Kidney (tissue), 14 donors: ENCODE results near the gene LEKR1. TPM values are rescaled to one million over a fixed set of nuclear protein-coding genes. Genes with fewer than 3 reads are reported as not detected.

Experiments used
- DNase-seq, 5 donors: peaks; one replicate each; pipeline ENCODE4 v3.0.0-alpha.2; 2013 to 2020
- FAIRE-seq: peaks from 2 replicates; lab custom pipeline; 2012; peaks lifted over from hg19 to GRCh38; lab: Jason Lieb, UNC
- H3K27ac ChIP-seq, 2 donors: one replicate each; pipeline ENCODE4 v1.7.0; 2013; ENCODE audit warnings: low read depth in 2 of 2, low read length in 2 of 2, inconsistent platforms in 1 of 2
- H3K27me3 ChIP-seq: one replicate; pipeline ENCODE4 v1.7.1; 2013; ENCODE audit warnings: low read length, inconsistent platforms; ENCODE audit not compliant: control insufficient read depth, insufficient read depth
- H3K36me3 ChIP-seq, 3 donors: one replicate each; pipeline versions ENCODE4 v1.7.0 to v1.7.1; 2013; ENCODE audit warnings: low read length in 3 of 3, control low read depth in 1 of 3, inconsistent platforms in 1 of 3; ENCODE audit not compliant: insufficient read depth in 3 of 3, control insufficient read depth in 2 of 3
- H3K4me1 ChIP-seq, 3 donors: one replicate each; pipeline versions ENCODE4 v1.7.0 to v1.7.1; 2013; ENCODE audit warnings: low read length in 3 of 3, inconsistent platforms in 1 of 3, low read depth in 1 of 3; ENCODE audit not compliant: control insufficient read depth in 2 of 3, insufficient read depth in 2 of 3
- H3K4me3 ChIP-seq, 3 donors: one replicate each; pipeline versions ENCODE4 v1.7.0 to v1.8.1; 2013; ENCODE audit warnings: low read length in 3 of 3, control low read depth in 1 of 3, inconsistent platforms in 1 of 3
- H3K9ac ChIP-seq, 3 donors: one replicate each; pipeline versions ENCODE4 v1.7.0 to v1.7.1; 2013; ENCODE audit warnings: low read length in 3 of 3, control low read depth in 1 of 3, inconsistent platforms in 1 of 3
- H3K9me3 ChIP-seq, 3 donors: one replicate each; pipeline versions ENCODE4 v1.7.0 to v1.7.1; 2013; ENCODE audit warnings: low read length in 3 of 3, control low read depth in 1 of 3, inconsistent platforms in 1 of 3; ENCODE audit not compliant: control insufficient read depth in 2 of 3, insufficient read depth in 1 of 3
- intact Hi-C: fragments of 100-400 bp; cut with DNase I; formaldehyde crosslinking; loops from one replicate; pipeline ENCODE4 v1.11.1; 2022
- polyA plus RNA-seq: library from polyadenylated mRNA; stranded (reverse); fragments of 350-450 nt; fragmentation: Illumina TruSeq; extraction: RNeasy Lipid Tissue Mini Kit (QIAGEN cat#74804); gene quantifications from one replicate; pipeline ENCODE4 v1.2.3, GENCODE V29; 2014; ENCODE audit warnings: low read depth, low replicate concordance; ENCODE audit not compliant: insufficient read depth
- total RNA-seq: library from RNA; stranded (reverse); fragmentation: NEBNext Ultra II Directional; extraction: Animal tissue kit (Norgen Biotek cat#: 25700); gene quantifications from one replicate; pipeline ENCODE4 v1.2.1, GENCODE V29; 2021
- TF ChIP-seq, protein P1 (sequence below): IDR thresholded peaks from 3 replicates; pipeline ENCODE4 v1.5.1; 2012; ENCODE audit warnings: mild to moderate bottlenecking, moderate library complexity, borderline replicate concordance; ENCODE audit not compliant: insufficient read depth; ENCODE audit errors: extremely low read depth
- donor health status: control.
- donor health status: control.
- donor health status: control.
- donor health status: control.
- donor health status: control.
- donor health status: DM: yes; HTN: yes; CAD: no.
- donor health status: Normal renal cell carcinoma (clear cell type).

The LEKR1 gene
- total and polyA plus RNA-seq, 2 donors from 2014 or later = 1.6 to 1.8 TPM

DNA sequence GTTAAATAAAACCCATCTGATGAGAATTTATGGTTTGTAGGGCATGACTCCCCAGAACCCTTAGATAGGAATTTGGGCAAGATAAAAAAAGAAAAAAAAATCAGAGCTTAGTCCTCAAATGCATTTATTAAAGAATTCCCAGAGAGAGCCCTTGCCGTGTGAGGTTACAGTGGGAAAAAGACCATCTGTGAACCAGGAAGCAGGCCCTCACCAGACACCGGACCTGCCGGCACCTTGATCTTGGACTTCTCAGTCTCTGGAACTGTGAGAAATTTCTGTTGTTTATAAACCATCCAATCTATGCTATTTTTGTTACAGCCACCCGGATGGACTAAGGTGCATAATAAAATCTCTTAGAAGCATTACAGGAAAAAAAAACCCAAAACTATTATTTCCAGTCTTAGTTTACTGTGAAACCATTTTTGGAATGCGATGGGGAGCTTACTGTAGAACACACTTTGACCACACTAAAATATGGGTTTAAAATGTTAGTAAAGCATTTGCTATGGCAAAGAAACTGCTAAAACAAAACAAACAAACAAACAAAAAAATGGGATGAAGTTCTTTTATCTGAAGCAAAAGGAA is 72.2 kb downstream of the LEKR1 start:
- Histone ChIP-seq H3K9ac (no peak overlapping the region), H3K36me3 (no peaks in the 10 kb centered on the region), H3K4me3 (no peak overlapping the region), H3K9me3 (no peaks in the 10 kb centered on the region), H3K4me1 (no peaks in the 10 kb centered on the region), H3K27me3 (no peaks in the 10 kb centered on the region), H3K27ac (no peak overlapping the region)
- no peak for FAIRE-seq
- TF ChIP-seq, protein P1, sequence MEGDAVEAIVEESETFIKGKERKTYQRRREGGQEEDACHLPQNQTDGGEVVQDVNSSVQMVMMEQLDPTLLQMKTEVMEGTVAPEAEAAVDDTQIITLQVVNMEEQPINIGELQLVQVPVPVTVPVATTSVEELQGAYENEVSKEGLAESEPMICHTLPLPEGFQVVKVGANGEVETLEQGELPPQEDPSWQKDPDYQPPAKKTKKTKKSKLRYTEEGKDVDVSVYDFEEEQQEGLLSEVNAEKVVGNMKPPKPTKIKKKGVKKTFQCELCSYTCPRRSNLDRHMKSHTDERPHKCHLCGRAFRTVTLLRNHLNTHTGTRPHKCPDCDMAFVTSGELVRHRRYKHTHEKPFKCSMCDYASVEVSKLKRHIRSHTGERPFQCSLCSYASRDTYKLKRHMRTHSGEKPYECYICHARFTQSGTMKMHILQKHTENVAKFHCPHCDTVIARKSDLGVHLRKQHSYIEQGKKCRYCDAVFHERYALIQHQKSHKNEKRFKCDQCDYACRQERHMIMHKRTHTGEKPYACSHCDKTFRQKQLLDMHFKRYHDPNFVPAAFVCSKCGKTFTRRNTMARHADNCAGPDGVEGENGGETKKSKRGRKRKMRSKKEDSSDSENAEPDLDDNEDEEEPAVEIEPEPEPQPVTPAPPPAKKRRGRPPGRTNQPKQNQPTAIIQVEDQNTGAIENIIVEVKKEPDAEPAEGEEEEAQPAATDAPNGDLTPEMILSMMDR = no peak
- DNase-seq = no peak
- intact Hi-C loops = no loop called here

DNA sequence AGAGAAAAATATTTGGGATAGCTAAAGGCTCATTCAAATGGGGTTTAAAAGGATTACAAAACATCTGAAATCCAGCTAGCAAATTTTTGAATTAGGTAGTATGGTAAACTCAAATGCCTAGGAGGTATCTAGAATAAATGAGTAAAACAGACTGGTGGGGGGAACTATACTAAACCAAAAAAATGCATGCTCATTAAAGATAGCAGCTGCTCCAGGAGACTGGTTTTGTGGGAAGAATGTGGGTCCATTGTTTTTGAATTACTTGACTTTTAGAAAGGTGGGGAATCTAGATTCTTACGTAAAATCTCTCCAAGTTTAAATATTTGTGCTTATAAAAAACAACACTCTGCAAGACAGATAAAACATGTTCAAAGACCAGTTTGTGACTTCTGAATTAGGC is 73.8 kb downstream of the LEKR1 start:
- Histone ChIP-seq H3K9me3 (no peaks in the 10 kb centered on the region), H3K27ac (no peak overlapping the region), H3K27me3 (no peaks in the 10 kb centered on the region), H3K4me3 (no peak overlapping the region), H3K4me1 (no peaks in the 10 kb centered on the region), H3K9ac (no peak overlapping the region), H3K36me3 (no peaks in the 10 kb centered on the region)
- TF ChIP-seq, protein P1 = no peak
- intact Hi-C loops = no loop called here
- no peak for FAIRE-seq
- DNase-seq = no peak

DNA sequence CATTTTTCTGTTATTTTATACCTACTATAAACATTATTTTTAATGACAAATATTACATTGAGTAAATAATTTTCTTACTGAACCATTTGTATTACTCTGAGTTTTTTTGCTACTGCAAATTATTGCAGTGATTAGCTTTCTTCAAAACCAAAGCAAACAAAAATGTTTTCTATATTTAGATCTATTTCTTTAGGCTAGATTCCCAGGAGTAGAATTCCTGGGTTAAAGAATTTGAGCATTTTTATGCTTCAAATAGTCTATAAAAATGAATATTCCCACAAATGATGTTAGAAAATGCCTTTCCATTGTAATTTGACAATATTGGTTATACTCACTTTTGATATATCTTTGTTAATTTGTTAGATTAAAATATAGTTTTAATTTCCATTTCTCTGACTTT is 76.8 kb downstream of the LEKR1 start:
- no peaks in the 10 kb centered on the region for H3K36me3 ChIP-seq
- peak; percentile 84 for FAIRE-seq
- H3K4me1 ChIP-seq = no peaks in the 10 kb centered on the region
- no peak overlapping the region for H3K4me3 ChIP-seq
- no peak overlapping the region for H3K27ac ChIP-seq
- no peaks in the 10 kb centered on the region for H3K27me3 ChIP-seq
- intact Hi-C loops = no loop called here
- no peak overlapping the region for H3K9ac ChIP-seq
- TF ChIP-seq, protein P1 = no peak
- no peaks in the 10 kb centered on the region for H3K9me3 ChIP-seq
- peak in 1 of 5 donors; percentile 14 for DNase-seq

DNA sequence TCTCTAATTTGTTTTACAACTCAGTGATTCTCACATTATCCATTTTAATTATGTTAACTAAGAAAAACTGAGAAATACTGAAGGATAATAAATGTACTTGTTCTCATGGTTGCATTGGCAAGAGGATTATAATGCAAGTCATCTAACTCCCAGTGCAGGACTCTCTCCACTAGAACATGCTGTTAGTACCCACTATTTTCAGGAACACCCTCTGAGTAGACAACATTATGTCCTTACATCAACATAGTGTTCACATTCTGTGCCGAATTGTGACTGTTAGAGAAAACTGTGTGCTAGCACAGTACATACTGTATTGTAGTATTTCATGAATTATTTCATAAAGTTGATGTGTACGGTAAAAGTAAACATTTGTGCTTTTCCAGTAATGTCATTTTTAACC is 80.1 kb downstream of the LEKR1 start:
- Histone ChIP-seq H3K27me3 (no peaks in the 10 kb centered on the region), H3K36me3 (no peaks in the 10 kb centered on the region), H3K9me3 (no peaks in the 10 kb centered on the region), H3K27ac (no peak overlapping the region), H3K4me1 (no peaks in the 10 kb centered on the region), H3K9ac (no peak overlapping the region), H3K4me3 (no peak overlapping the region)
- FAIRE-seq (no peak), DNase-seq (no peak)
- TF ChIP-seq, protein P1 = no peak
- intact Hi-C loops = no loop called here
